Mesendoderm (in vitro differentiated cells): Measurements from ENCODE around the gene SEZ6L.

Experiments
- DNase-seq: peaks from one replicate; pipeline ENCODE4 v3.0.0; 2013
- H2AK5ac ChIP-seq: 2 replicates; pipeline ENCODE4 v1.6.1; 2013; ENCODE audit warnings: low read length, inconsistent platforms
- H2BK120ac ChIP-seq: 2 replicates; pipeline ENCODE4 v1.6.1; 2013; ENCODE audit warnings: low read depth, mild to moderate bottlenecking, low read length, moderate library complexity, mixed read lengths
- H2BK15ac ChIP-seq: replicated peaks from 2 replicates; pipeline ENCODE4 v1.6.1; 2013; ENCODE audit warnings: low read depth, mild to moderate bottlenecking, moderate library complexity
- H2BK5ac ChIP-seq: 2 replicates; pipeline ENCODE4 v1.6.1; 2013; ENCODE audit warnings: low read length, inconsistent platforms
- H3K18ac ChIP-seq: 2 replicates; pipeline ENCODE4 v1.6.1; 2013; ENCODE audit warnings: mild to moderate bottlenecking, low read length, mixed read lengths
- H3K23ac ChIP-seq: one replicate; pipeline ENCODE4 v1.6.1; 2013; ENCODE audit warnings: low read length
- H3K27ac ChIP-seq: 2 replicates; pipeline ENCODE4 v1.5.1; 2013; ENCODE audit warnings: low read depth, mild to moderate bottlenecking, inconsistent platforms, low read length, moderate library complexity
- H3K27me3 ChIP-seq: 2 replicates; pipeline ENCODE4 v1.6.1; 2013; ENCODE audit warnings: low read length, control low read depth, mild to moderate bottlenecking, inconsistent platforms; ENCODE audit not compliant: insufficient read depth, poor library complexity
- H3K36me3 ChIP-seq: 2 replicates; pipeline ENCODE4 v1.6.1; 2013; ENCODE audit warnings: low read length, inconsistent platforms; ENCODE audit not compliant: control insufficient read depth, insufficient read depth
- H3K4ac ChIP-seq: one replicate; pipeline ENCODE4 v1.6.1; 2013; ENCODE audit warnings: low read depth, mild to moderate bottlenecking, low read length, moderate library complexity
- H3K4me1 ChIP-seq: 2 replicates; pipeline ENCODE4 v1.6.1; 2013; ENCODE audit warnings: low read depth, low read length, inconsistent platforms; ENCODE audit not compliant: control insufficient read depth
- H3K4me2 ChIP-seq: 2 replicates; pipeline ENCODE4 v1.6.1; 2013; ENCODE audit warnings: low read length
- H3K4me3 ChIP-seq: 2 replicates; pipeline ENCODE4 v1.5.1; 2013; ENCODE audit warnings: mild to moderate bottlenecking, low read length
- H3K56ac ChIP-seq: one replicate; pipeline ENCODE4 v1.6.1; 2013; ENCODE audit warnings: low read length
- H3K79me1 ChIP-seq: 2 replicates; pipeline ENCODE4 v1.6.1; 2013; ENCODE audit warnings: low read length, inconsistent platforms
- H3K79me2 ChIP-seq: 2 replicates; pipeline ENCODE4 v1.6.1; 2013; ENCODE audit warnings: mild to moderate bottlenecking, low read length; ENCODE audit not compliant: control insufficient read depth, insufficient read depth
- H3K9ac ChIP-seq: 2 replicates; pipeline ENCODE4 v1.6.1; 2013; ENCODE audit warnings: low read length, inconsistent platforms
- H4K5ac ChIP-seq: one replicate; pipeline ENCODE4 v1.6.1; 2013; ENCODE audit warnings: low read length
- H4K8ac ChIP-seq: one replicate; pipeline ENCODE4 v1.6.1; 2013; ENCODE audit warnings: low read depth, mild to moderate bottlenecking, control low read depth, low read length, moderate library complexity
- WGBS: extraction: QIAGEN DNeasy Blood & Tissue Kit; methylation state at CpG from one replicate; pipeline ENCODE4 v1.1.7; 2013; ENCODE audit warnings: low lambda C conversion rate, missing lambda C conversion rate; ENCODE audit not compliant: insufficient coverage; ENCODE audit errors: extremely low coverage; 5-methylcytosine and 5-hydroxymethylcytosine counted together

The SEZ6L gene

GRCh38 chr22:26185190-26185589 lies 15.9 kb downstream of the SEZ6L start:
- H2BK5ac ChIP-seq = no peak overlapping the region
- DNase-seq = no peak
- no peak overlapping the region for H3K9ac ChIP-seq
- no peak overlapping the region for H3K18ac ChIP-seq
- H3K56ac ChIP-seq = no peak overlapping the region
- no peak overlapping the region for H3K4me3 ChIP-seq
- no peak overlapping the region for H3K4me2 ChIP-seq
- H3K4ac ChIP-seq = no peak overlapping the region
- no peak overlapping the region for H3K27ac ChIP-seq
- H3K79me2 ChIP-seq = no peaks in the 10 kb centered on the region
- no peak overlapping the region for H2BK15ac ChIP-seq
- no peak overlapping the region for H3K23ac ChIP-seq
- H3K27me3 ChIP-seq = no peaks in the 10 kb centered on the region
- H4K8ac ChIP-seq = no peak overlapping the region
- H2AK5ac ChIP-seq = no peak overlapping the region
- H4K5ac ChIP-seq = no peak overlapping the region
- H3K79me1 ChIP-seq = no peaks in the 10 kb centered on the region
- H3K4me1 ChIP-seq = no peaks in the 10 kb centered on the region
- WGBS = no CpG with 5 or more reads among the region's 2 CpGs
- H3K36me3 ChIP-seq = no peaks in the 10 kb centered on the region
- no peak overlapping the region for H2BK120ac ChIP-seq

- H3K27me3 ChIP-seq = no peaks in the 10 kb centered on the region
- H3K18ac ChIP-seq = no peak overlapping the region
- no peak overlapping the region for H3K56ac ChIP-seq
- no peak overlapping the region for H2BK15ac ChIP-seq
- H3K4me2 ChIP-seq = no peak overlapping the region
- H3K36me3 ChIP-seq = no peaks in the 10 kb centered on the region
- no peak overlapping the region for H3K4me3 ChIP-seq
- H3K4me1 ChIP-seq = no peaks in the 10 kb centered on the region
- H2AK5ac ChIP-seq = no peak overlapping the region
- DNase-seq = no peak
- H2BK120ac ChIP-seq = no peak overlapping the region
- H2BK5ac ChIP-seq = no peak overlapping the region
- no peak overlapping the region for H4K5ac ChIP-seq
- no peak overlapping the region for H4K8ac ChIP-seq
- H3K79me2 ChIP-seq = no peaks in the 10 kb centered on the region
- no CpG with 5 or more reads among the region's 4 CpGs for WGBS
- H3K23ac ChIP-seq = no peak overlapping the region
- no peak overlapping the region for H3K4ac ChIP-seq
- no peak overlapping the region for H3K9ac ChIP-seq
- H3K27ac ChIP-seq = no peak overlapping the region
- no peaks in the 10 kb centered on the region for H3K79me1 ChIP-seq
Observed at GRCh38 chr22:26188341-26188740, 19.1 kb downstream of the SEZ6L start.

- Histone ChIP-seq H2BK5ac (no peak overlapping the region), H4K5ac (no peak overlapping the region), H3K18ac (no peak overlapping the region), H3K79me2 (no peaks in the 10 kb centered on the region), H2BK120ac (no peak overlapping the region), H3K4me3 (no peak overlapping the region), H3K4me2 (no peak overlapping the region), H3K9ac (no peak overlapping the region), H3K27me3 (no peaks in the 10 kb centered on the region), H4K8ac (no peak overlapping the region), H2BK15ac (no peak overlapping the region), H3K4ac (no peak overlapping the region), H2AK5ac (no peak overlapping the region), H3K36me3 (no peaks in the 10 kb centered on the region), H3K79me1 (no peaks in the 10 kb centered on the region), H3K23ac (no peak overlapping the region), H3K4me1 (no peaks in the 10 kb centered on the region), H3K27ac (no peak overlapping the region), H3K56ac (no peak overlapping the region)
- no peak for DNase-seq
- WGBS = no CpG with 5 or more reads among the region's 3 CpGs
Observed at GRCh38 chr22:26194313-26194712, 25.1 kb downstream of the SEZ6L start.

GRCh38 chr22:26194877-26195276 lies 25.6 kb downstream of the SEZ6L start:
- Histone ChIP-seq H3K79me2 (no peaks in the 10 kb centered on the region), H2BK5ac (no peak overlapping the region), H3K79me1 (no peaks in the 10 kb centered on the region), H4K5ac (no peak overlapping the region), H3K36me3 (no peaks in the 10 kb centered on the region), H3K18ac (no peak overlapping the region), H3K27me3 (no peaks in the 10 kb centered on the region), H3K23ac (no peak overlapping the region), H2AK5ac (no peak overlapping the region), H3K4ac (no peak overlapping the region), H4K8ac (no peak overlapping the region), H3K27ac (no peak overlapping the region), H3K56ac (no peak overlapping the region), H3K4me3 (no peak overlapping the region), H2BK120ac (no peak overlapping the region), H3K9ac (no peak overlapping the region), H2BK15ac (no peak overlapping the region), H3K4me1 (no peaks in the 10 kb centered on the region), H3K4me2 (no peak overlapping the region)
- no peak for DNase-seq
- WGBS = no CpG with 5 or more reads among the region's 2 CpGs

GRCh38 chr22:26196657-26197056 lies 27.4 kb downstream of the SEZ6L start:
- no peak overlapping the region for H2BK5ac ChIP-seq
- DNase-seq = no peak
- H3K56ac ChIP-seq = no peak overlapping the region
- H2AK5ac ChIP-seq = no peak overlapping the region
- no peaks in the 10 kb centered on the region for H3K79me2 ChIP-seq
- H3K9ac ChIP-seq = no peak overlapping the region
- H3K18ac ChIP-seq = no peak overlapping the region
- no peak overlapping the region for H3K4ac ChIP-seq
- no peaks in the 10 kb centered on the region for H3K79me1 ChIP-seq
- H3K4me2 ChIP-seq = no peak overlapping the region
- H3K4me3 ChIP-seq = no peak overlapping the region
- no peak overlapping the region for H2BK15ac ChIP-seq
- H3K27ac ChIP-seq = no peak overlapping the region
- no peak overlapping the region for H3K23ac ChIP-seq
- WGBS = no CpG with 5 or more reads among the region's 3 CpGs
- no peak overlapping the region for H4K8ac ChIP-seq
- H3K27me3 ChIP-seq = no peaks in the 10 kb centered on the region
- H2BK120ac ChIP-seq = no peak overlapping the region
- no peaks in the 10 kb centered on the region for H3K4me1 ChIP-seq
- no peak overlapping the region for H4K5ac ChIP-seq
- no peaks in the 10 kb centered on the region for H3K36me3 ChIP-seq

GRCh38 chr22:26197425-26197824 lies 28.2 kb downstream of the SEZ6L start:
- WGBS = no CpG with 5 or more reads among the region's 1 CpG
- Histone ChIP-seq H3K4me2 (no peak overlapping the region), H3K56ac (no peak overlapping the region), H2AK5ac (no peak overlapping the region), H3K36me3 (no peaks in the 10 kb centered on the region), H3K23ac (no peak overlapping the region), H3K27ac (no peak overlapping the region), H4K8ac (no peak overlapping the region), H4K5ac (no peak overlapping the region), H3K79me1 (no peaks in the 10 kb centered on the region), H2BK5ac (no peak overlapping the region), H3K9ac (no peak overlapping the region), H3K4ac (no peak overlapping the region), H3K4me3 (no peak overlapping the region), H3K4me1 (no peaks in the 10 kb centered on the region), H2BK15ac (no peak overlapping the region), H3K18ac (no peak overlapping the region), H3K27me3 (no peaks in the 10 kb centered on the region), H2BK120ac (no peak overlapping the region), H3K79me2 (no peaks in the 10 kb centered on the region)
- no peak for DNase-seq
